Body of pancreas (tissue), 4 donors: ENCODE data around the gene IFFO2.

Source experiments
- POLR2A ChIP-seq, 3 donors: fragments of 450-650 bp; IDR thresholded peaks; one replicate each; pipeline ENCODE4 v1.6.1; 2016; ENCODE audit warnings: antibody characterized with exemption in 3 of 3, mild to moderate bottlenecking in 2 of 3
- TF ChIP-seq, protein P1 (sequence below), 7 experiments: fragments of 450-650 bp in 4 of 7; fragments of 200-600 bp in 3 of 7; sonication (generic) in 3 of 7; IDR thresholded peaks; one replicate each; pipeline ENCODE4 v1.5.1; 2016 to 2019; ENCODE audit warnings: antibody characterized with exemption in 7 of 7

DNA sequence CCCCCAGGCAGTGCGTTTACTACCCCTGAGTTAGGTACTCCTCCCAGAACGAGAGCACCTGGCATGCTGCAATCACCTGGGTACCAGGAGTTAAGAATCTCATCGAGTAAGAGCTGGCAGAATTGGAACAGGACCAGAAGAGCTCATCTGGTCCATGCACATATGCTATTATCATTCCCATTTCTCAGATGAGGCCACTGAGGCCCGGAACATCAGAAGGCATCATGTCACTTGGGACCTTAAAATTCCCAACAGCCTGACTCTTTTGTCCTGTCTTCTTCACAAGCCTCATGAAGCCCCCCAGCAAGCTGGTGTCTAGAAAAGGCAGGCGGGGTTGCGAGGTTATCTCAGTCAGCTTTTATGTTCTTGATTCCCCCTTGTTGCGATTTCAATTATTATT lies 13.9 kb upstream of the IFFO2 start:
- no peak for TF ChIP-seq POLR2A (IDR thresholded peaks at IDR 0.05)
- TF ChIP-seq, protein P1, sequence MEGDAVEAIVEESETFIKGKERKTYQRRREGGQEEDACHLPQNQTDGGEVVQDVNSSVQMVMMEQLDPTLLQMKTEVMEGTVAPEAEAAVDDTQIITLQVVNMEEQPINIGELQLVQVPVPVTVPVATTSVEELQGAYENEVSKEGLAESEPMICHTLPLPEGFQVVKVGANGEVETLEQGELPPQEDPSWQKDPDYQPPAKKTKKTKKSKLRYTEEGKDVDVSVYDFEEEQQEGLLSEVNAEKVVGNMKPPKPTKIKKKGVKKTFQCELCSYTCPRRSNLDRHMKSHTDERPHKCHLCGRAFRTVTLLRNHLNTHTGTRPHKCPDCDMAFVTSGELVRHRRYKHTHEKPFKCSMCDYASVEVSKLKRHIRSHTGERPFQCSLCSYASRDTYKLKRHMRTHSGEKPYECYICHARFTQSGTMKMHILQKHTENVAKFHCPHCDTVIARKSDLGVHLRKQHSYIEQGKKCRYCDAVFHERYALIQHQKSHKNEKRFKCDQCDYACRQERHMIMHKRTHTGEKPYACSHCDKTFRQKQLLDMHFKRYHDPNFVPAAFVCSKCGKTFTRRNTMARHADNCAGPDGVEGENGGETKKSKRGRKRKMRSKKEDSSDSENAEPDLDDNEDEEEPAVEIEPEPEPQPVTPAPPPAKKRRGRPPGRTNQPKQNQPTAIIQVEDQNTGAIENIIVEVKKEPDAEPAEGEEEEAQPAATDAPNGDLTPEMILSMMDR (IDR thresholded peaks at IDR 0.05), result no peak
